Glomerular endothelial cell (primary cell): ENCODE data around the gene GPX3. TPM values are rescaled to one million over a fixed set of nuclear protein-coding genes. Genes with fewer than 3 reads are reported as not detected.

Source experiments
- DNase-seq: peaks from one replicate; pipeline ENCODE4 v3.0.0-alpha.2; 2011; ENCODE audit warnings: low read depth, low spot score; ENCODE audit errors: extremely low read depth
- total RNA-seq: library from RNA; depleted of rRNA; stranded (reverse); fragments of >200 nt; gene quantifications from 2 replicates; pipeline ENCODE4 v1.2.3, GENCODE V29; 2015

GPX3 gene
- total RNA-seq, 1 donor from 2014 or later = 2.8 TPM

DNA sequence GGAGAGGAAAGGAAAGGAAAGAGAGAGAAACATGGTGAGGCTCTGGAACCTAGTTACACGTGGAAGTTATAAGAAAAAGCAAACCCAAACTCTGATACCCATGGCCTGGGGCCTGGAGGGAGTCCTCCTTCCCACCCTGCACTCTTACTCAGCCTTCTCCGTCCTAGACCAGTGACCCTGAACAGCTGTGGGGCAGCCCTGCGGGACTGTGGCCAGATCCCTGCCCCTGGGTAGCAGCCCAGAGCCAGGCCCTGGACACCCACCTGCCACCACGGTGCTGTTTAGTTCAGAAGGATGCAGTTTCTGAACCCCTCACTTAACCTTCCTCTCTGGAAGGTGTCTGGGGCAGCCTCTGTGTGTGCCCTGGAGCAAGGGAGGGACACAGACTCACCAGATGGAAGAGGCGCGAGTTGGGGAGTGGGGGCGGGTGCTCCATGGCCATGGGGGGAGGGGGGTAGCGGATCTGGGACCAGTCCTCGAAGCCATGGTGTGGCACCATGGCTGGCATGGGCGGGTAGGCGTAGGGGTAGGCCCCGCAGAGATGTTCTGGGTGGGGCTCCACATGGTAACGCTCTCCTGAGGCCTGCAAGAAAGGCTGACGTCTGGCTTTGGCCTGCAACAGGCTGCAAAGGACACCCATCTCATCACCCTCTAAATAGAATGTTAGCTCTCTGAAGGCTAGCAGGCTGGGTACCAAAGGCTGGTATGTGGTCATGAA lies 13.0 kb downstream of the GPX3 start:
- DNase-seq = no peak

DNA sequence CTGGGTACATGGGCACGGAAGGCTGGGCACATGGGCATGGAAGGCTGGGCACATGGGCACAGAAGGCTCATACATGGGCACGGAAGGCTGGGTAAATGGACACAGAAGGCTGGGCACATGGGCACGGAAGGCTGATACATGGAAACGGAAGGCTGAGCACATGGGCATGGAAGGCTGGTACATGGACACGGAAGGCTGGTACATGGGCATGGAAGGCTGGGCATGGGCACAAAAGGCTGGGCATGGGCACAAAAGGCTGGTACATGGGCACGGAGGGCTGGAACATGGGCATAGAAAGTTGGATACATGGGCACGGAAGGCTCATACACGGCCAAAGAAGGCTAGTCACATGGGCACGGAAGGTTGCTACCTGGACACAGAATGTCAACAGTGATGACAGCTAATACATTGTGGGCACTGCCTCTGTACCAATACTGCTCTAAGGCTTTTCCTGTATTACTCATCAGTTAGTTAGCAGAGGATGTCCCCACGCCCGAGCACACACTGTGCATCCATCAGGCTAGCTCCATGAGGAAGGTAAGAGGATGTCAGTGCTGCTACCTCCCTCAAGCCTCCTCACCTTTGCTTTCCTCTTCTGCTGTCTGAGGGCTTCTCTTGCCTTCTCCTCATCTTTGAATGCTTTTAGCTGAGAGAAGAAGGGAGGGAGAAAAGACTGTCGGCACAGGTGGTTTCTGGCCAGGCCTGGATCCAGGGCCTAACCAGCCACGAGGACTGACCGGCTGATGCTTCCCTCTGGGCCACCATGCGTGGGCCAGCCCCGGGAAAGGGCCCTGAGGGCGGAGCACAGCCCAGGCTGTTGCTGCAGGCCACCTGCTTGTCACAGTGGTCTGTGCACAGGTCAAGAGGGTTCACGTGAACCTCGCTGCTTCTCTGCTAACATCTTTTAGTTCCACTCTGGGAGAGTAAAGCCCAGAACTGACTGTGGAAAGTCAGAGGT lies 14.3 kb downstream of the GPX3 start:
- DNase-seq = no peak

DNA sequence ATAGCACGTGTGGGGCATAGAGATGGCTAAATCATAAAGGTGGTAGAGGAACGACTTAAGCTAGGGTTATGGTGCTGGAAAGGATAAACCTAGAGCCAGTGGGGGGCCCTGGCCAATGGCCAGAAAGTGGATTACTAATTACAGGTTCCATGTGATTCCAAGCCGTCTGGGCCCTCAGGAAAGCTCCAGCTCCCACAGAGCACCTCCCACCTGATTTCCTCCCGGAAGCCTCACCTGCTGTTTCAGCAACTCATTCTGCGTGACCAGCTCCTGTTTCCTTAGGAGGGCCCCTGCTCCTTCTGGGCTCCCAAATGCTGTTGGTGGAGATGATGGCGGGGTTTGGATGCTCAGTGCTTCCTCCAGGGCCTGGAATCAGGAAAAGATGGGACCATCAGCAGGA lies 16.2 kb downstream of the GPX3 start:
- DNase-seq = no peak

DNA sequence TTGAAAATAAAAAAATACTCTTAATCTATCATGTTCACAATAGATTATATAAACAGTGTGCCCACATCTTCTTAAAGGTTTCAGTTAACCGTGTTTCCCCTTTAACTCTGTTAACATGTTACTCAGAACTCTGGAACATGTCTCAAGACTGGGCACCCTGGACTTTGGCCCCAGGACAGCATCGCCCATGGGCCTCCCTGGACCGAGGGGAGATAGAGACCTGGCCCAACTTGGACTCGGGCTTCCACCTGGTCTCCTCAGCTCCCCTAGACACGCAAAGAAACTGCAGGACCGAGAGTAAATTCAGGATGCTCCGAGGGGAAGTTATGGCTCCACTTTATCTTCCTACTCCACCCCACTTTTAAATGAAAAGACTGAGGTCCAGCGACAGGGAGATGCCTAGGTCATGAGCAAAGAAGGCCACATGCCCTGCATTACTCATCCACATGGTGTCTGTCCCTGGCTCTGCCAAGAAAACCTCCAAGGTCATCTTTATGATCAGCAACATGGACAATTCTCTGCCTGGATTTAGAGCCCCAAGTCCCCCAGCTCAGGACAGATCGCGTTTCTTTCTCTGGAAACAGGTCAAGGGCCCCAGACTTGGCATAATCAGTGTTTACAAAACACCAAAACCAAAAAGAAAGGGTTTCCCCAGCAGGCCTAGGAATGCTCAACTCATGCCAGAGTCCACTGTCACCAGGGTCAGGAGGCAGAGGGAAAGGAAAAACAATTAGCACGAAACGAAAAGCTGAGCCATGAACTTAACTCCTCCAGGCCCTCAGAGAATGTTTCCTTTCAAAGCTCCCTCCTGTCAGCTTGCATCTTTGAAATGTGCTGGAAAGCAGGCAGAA lies 17.4 kb downstream of the GPX3 start:
- DNase-seq = no peak

DNA sequence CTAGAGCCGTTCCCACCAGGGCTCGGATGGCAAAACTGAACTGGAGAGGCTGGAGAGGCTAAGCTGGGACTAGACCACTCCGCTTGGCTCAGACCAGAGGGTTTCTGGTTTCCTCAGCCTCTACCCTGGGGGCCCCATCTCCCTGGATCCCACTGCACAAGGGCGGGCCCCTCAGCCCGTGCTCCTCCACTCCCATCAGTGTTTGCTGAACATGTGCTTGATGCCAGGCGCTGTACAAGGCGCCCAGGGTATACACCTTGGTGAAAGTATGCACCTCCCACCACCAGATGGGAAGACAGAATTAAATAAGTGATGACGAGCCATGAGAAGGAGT lies 18.0 kb downstream of the GPX3 start:
- no peak for DNase-seq

DNA sequence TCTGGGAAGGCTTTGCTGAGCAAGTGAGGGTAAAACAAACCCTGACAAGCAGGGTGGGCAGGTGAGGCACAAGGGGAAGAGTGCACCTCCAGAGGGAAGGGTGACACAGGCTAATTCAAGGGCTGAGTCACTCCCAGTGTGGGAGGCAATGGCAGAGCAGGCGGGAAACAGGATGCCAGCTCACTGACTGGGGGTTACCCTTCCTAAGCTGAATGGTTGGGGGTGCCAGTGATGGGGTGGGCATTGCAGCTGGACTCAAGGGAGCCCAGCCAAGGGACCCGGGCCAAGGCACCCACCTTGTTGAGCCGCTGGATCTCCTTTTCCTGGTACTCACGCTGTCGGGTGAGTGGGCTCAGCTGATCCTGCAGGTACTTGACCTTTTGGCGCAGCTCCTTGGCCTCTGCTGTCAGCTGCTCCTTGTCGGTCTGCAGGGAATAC lies 18.4 kb downstream of the GPX3 start:
- DNase-seq = no peak

DNA sequence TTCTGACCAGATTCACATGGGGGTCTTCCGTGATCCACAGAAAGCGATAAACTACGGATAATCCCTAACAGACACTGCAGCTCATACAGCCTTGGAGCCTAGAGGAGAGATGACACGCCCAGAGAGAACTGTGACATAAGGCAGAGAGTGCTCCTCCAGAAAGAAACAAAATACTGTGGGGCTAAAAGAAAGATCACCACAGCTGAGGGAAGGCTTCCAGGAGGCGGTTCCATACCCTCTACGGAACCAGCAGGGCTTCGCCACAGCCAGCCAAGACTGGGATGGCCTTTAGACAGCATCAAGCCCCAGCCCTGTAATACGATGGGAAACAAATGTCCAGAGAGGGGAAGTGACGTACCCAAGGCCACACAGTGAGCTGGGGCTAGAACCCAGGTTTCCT lies 19.3 kb downstream of the GPX3 start:
- no peak for DNase-seq

DNA sequence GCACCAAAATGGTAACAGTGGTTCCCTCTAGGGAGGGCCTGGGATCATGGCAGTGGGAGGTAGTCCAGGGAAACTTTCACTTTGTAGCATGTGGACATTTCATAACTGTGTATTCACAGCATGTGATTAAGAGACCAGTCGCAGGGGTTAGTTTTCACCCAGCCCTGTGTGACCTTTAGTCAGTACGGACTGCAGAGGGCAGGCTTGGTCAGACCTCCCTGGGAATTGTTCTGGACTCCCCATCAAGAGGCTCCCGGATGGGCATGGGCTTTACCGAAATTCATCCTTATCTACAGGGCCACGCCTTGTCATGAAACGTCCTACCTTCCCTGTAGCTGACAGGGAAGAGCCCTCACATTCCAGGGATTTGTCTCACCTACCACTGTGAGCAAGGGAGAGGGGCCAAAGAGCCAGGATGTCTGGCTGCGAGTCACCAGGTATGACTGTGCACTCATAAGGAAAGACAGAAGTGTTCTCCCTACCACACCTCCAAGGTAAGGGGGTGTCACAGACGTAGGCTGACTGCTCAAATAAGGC lies 19.9 kb downstream of the GPX3 start:
- DNase-seq = no peak

DNA sequence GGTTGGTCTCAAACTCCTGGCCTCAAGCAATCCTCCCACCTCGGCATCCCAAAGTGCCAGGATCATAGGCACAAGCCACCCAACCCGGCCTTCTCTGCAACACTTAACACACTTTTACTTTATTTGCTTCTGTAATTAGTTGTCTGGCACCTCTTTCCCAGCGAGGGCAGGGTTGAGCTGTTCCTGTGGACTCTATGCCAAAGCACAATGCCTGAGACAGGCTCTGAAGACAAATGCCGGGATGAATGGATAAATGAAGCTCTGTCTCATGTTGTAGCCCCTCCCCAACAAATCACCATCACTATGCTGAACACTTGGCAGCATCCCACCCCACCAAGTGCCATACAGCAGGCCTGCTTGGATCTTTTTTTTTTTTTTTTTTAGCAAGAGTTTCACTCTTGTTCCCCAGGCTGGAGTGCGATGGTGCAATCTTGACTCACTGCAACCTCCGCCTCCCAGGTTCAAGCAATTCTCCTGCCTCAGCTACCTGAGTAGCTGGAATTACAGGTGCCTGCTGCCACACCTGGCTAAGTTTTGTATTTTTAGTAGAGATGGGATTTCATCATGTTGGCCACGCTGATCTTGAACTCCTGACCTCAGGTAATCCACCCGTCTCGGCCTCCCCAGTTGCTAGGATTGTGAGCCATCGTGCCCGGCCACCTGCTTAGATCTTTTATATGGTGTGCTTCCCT lies 21.3 kb downstream of the GPX3 start:
- DNase-seq = no peak

DNA sequence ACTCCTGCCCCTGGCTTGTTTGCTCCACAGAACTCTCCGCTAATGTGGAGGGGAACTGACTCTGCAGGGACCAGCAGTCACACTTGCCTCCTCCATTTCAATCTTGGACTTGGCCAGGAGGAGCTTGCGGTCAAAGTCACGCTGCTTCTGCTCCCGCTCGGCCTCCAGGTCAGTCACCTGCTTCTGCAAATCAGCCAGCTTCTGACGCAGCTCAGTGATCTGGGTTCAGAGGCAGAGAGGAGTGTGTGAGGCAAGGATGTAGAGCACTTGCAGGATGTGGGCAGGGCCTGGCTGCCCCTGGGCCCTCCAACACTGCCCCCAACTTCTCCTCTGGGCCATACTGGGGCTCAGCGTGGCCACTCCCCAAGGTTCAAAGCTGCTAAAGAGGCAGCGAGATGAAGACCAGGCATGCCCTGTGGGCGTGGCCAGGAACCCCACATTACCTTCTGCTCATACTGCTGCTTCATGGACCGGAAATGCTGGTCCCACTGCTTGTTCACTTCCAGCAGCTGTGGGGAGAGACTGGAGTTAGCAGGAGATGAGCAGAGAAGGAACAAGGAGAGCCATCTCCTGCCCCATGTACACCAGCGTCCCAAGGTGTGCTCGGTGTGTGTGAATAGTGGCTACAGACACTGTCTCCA lies 22.2 kb downstream of the GPX3 start:
- no peak for DNase-seq

DNA sequence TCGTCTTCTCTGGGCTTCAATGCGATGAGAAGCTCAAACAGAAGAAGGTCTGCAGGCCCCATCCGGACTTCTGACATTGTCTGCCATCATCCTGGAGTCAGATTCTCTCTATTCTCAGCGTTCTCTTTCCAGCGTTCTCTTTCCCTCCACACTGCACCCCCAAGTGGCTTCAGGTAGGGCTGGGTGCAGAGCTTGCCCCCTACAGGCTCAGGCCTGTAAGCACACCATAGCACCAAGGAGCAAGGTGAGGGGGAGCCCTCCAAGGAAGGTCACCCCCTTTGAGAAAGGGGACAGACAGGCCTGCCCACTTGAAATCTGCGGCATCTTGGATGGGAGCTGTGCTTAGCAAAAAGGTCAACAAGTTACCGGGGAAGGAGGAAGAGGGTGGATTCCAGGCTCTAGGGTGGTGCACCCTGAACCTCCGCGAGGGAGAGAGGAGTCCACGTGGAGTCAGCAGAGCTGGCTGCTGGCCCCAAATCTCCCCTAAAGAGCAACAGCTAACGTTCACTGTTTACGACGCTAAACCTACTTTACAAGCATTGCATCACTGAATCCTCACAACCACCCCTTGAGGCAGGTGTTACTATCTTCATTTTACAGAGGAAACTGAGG lies 27.5 kb downstream of the GPX3 start:
- no peak for DNase-seq

DNA sequence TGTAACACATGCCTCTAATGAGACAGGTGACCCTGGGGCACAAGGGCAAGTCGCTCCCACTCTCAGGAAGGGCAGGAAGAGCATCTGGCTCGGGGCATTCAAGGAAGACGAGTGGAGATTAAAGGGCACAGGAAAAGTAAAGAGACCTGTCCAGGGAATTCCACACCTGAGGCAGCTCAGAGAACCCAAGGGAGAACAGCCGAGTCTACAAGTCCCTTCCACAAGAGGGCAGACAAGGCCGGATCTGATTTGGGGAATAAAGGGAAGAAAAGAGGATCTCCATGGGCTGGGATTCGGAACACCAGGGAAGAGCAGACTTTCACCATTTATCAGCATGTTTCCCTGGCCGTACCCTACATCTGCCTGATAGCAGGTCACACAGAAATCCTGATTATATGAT lies 28.1 kb downstream of the GPX3 start:
- no peak for DNase-seq

DNA sequence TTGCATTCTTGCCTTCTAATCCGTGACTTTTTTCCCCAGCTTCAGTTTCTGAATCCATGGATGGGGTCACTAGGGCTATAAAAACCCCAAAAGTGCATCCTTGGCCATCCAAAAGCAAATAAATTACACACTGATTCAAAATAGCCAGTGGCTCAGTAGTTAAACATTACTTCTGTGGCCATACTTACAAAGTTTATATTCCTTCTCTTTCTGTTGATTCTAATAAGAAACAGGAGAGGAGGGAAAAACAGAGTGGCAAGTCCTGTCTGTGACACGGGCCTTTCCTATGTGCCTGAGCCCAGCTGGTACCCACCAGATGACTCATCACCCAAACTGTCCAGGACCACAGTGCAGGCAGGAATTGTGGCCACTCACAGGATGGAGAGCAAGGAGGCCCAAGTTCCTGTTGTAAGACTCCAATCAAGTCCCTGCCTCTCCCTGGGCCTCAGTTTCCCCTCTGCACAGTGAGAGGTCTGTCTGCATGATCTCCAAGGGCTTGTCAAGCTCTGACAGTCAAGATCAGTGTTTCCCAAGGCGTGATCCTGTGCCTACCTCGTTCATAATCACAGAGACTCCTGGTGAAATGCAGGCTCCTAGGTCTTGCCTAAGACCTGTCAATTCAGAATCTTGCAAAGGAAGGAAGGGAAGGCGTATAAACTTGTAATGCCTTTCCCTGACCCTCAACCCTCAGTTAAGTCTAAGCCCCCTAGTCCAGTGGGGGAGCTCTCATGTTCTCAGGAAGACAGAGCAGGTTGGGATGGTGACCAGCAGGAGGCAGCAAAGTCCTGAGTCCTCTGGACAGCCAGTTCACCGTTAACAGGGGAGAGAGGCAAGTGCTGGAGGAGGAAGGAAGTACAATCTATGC lies 30.9 kb downstream of the GPX3 start:
- DNase-seq = peak; percentile 48

DNA sequence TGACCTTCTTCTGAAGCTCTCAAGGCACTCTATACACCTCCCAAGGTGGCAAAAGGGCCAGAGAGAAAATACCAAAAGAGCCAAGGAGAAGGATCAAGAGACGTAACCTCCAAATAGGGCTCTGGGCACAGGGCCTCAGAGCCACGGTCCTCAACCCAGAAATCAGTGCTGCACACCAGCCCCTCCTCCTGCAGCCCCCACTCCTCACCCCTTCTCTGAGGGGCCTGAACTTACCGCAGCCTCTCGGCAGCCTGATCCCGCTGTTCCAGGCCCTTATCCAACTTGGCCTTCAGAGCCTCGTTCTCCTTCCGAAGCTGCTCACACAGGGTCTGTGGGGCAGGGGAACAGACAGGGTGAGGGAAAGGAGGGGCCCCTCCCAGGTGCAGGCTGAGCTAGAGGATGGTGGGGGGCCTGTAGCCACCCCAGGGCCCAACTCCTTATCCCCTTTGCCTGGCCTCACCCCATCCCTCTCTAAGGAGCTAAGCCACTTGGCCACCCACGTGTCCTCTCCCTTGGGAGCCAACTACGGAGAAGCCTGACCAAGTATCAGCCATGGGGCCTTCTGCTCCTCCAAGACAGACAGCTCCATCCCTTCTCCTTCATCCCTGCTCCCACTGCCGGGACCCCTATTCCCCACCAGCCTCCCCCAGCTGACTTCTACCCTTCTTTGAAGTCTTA lies 31.7 kb downstream of the GPX3 start:
- DNase-seq = no peak

DNA sequence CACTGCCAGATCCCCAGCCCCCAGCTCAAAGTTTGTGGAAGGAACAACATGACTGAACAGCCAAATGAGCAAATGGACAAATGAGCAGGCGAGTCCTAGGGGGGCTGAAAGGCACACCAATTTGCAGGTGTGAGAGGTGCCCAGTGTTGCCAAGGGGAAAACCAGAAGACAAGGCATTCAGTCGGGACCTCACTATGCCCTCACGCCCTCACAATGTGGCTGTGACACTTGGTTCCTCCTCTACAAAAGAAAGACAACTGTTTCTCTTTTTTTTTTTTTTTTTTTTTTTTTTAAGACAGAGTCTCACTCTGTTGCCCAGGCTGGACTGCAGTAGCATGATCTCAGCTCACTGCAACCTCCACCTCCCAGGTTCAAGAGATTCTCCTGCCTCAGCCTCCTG lies 32.4 kb downstream of the GPX3 start:
- no peak for DNase-seq

DNA sequence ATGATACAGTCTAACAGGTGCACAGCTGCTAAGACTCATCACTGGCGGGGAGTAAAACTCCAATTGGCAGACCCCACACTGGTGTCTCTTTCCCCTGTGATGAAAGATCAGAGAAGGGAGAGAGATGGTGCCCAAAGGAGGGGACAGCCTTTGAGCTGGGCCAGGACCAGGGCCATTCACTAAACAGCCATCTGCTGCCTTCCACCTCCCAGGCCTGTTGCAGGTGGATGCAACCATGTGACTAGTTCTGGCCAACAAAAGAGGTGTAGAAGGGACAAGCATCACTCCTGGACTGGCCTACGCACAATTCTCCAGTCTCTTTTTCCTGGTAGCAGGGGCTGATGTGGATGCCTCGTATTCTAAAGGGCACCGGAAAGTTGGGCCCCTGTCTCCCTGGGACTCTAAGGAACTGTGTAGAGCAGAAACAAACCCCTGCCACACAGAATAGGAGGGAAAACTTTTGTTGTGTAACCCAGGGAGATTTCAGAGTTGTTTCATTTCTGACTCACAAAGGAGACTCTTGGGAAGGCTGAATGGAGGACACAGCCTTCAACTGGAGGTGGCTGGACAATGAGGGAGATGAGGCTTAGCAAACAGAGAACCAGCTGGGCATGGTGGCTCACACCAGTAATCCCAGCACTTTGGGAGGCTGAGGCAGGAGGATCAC lies 33.5 kb downstream of the GPX3 start:
- no peak for DNase-seq

DNA sequence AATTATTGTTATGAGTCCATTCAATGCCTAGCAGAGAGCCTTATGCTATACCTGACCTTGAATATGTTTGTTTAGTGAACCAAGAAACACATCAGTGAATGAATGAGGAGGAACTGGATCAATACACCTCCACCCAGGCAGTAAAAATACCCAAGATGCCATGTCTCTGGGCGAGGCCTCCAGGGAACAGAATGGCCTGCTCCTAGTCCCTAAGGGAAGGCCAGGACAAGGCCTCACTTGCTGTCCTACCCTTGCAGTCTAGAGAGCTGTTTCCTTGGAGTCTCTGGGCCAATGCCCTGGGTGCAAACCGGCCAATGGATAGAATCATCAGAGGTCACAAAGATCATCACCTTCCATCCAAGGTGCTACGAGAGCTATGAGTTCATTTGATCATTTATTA lies 34.3 kb downstream of the GPX3 start:
- DNase-seq = no peak
